GM18498 (cell line): ENCODE results near the gene NUAK1.

Source experiments
- ATAC-seq: cut with Tn5 transposase; IDR thresholded peaks from one replicate; pipeline ENCODE4 v1.9.1; 2021; ENCODE audit warnings: mild to moderate bottlenecking, moderate library complexity; ENCODE audit not compliant: unreplicated experiment

Gene NUAK1

GRCh38 chr12:106085213-106085612 is 53.5 kb downstream of the NUAK1 start:
- ATAC-seq: no peak

DNA sequence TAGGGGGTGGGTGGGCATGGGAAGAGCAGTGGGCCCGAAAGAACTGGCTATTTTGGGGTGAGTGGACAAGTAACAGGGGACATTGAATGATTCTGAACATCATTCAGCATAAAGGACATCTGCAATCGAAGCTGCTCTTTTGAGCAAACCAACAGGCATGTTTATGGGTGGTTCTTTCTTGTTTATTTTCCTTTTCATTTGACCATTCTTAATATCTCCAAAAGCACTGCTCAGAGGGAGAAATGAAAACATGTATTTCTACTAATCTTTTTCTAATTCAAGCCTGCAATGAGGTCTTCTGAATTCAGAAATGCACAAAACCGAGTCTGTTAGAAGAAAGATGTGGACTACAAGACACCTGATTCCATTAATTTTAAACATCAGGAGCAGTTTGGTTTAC is 54.0 kb downstream of the NUAK1 start:
- no peak for ATAC-seq

- no peak for ATAC-seq
These were observed 54.6 kb downstream of the NUAK1 start for GRCh38 chr12:106084014-106084671.

- no peak for ATAC-seq
These were observed 56.3 kb downstream of the NUAK1 start for GRCh38 chr12:106082216-106083175.

DNA sequence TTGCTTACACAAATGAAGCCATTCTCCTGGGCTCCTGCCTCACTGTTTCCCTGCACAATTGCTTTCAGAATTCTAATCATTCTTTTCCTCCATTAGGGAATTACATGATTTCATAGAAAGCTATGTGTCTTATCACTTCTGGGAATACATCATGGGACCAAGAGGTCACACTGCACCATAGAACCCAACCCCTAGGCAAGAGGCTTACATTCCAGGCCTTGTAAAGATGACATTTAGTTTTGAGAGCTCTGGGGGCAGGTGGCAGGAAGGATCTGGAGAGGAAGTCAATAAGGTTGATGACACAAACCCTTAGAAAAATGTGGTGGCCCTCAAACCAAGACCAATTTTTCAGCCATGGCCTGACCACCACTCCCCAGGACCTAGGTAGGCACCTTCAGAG is 57.1 kb downstream of the NUAK1 start:
- ATAC-seq: no peak

- ATAC-seq: no peak
These were observed 58.0 kb downstream of the NUAK1 start for GRCh38 chr12:106080791-106081170.

DNA sequence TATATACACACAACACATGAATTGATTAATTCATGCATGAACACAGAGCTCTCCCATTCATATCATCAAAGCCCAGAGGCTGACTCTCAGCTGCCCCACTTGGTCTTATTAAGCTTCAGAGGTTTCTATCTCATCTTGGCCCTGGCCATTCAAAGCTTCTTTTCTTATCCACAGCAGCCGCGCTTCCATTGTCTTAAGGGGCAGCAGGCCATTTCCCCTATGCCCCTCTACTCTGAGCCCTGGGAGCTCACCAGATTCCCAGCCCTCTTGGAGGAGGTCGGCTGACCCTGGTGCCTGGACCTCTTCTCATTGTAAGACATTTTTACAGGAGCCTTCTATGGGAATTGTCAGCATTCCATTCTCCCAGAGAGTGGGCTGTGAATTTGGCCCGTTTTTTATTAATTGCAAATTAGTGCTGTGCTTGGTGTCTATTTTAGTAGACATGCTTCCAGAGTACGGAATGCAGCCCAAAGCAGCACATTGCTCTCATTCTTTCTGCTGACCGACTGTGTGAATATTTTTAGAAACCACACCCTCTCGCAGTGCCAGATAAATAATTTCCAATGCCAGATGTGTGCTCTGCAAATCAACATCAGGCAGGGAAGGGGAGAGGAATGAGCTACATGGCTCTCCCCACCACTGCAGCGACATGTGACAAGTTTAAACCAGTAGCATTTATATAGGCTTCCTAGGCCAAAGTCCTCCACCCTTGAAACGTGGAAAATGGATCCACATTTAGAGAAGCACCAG is 58.5 kb downstream of the NUAK1 start:
- no peak for ATAC-seq

GRCh38 chr12:106079148-106079738 is 59.5 kb downstream of the NUAK1 start:
- no peak for ATAC-seq

- no peak for ATAC-seq
These were observed 60.3 kb downstream of the NUAK1 start for GRCh38 chr12:106078358-106079010.

GRCh38 chr12:106074706-106075392 is 63.9 kb downstream of the NUAK1 start:
- no peak for ATAC-seq

- ATAC-seq: no peak
These were observed 64.4 kb downstream of the NUAK1 start for GRCh38 chr12:106074361-106074705.

GRCh38 chr12:106073179-106073578 is 65.6 kb downstream of the NUAK1 start:
- ATAC-seq: no peak

DNA sequence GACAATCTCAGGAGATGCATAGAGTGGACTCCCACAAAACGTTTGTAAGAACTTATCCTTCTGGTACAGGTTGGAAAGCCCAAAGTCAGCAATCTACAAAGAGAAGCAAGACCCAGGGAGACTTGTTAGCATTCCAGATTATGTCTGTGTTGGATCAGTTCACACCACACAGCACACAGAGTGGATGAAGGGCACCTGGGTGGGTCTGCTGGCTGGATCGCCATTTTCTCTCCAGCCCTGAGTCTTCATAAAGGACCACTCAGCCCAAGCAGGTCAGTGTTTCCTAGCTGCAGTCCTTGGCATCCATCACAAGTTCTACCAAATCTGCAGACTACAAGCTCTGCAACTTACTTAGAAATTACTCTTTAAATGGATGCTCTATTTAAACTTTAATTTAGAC is 66.0 kb downstream of the NUAK1 start:
- no peak for ATAC-seq

DNA sequence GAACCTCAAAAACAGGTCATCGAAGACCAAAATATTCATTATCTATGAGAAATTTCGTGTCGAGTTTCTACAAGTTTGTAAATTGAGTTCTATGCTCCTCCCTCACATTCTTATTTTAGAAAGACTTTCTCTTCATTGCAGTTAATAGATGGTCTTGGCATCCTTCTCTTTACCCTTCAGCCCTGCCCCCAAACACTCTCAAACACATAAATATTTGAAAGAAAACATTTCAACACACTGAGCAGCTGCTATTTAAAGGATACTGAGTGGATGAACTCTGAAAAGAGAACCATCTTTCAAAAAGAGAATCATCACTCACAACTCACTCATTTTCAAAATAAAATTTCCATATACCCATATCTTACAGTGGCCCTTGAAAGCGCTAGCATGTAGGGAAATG is 67.1 kb downstream of the NUAK1 start:
- no peak for ATAC-seq

DNA sequence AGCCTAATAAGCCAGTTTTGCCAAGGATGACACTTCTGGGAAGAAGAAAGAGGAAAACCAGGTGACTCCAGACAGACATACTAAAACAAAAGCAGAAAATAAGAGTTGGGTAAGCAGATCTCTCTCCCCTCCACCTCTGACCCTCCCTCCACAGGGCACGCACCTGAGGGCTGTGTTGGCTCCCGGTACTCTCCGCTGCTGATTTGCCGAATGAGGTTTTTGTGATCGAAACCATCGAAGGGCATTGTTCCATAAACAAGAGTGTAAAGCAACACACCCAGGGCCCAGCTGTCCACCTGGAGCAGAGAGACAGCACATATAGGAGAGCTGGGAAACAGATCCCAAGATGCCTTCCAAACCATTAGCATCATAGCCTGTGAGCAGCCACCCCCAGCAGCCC is 68.1 kb downstream of the NUAK1 start:
- no peak for ATAC-seq

DNA sequence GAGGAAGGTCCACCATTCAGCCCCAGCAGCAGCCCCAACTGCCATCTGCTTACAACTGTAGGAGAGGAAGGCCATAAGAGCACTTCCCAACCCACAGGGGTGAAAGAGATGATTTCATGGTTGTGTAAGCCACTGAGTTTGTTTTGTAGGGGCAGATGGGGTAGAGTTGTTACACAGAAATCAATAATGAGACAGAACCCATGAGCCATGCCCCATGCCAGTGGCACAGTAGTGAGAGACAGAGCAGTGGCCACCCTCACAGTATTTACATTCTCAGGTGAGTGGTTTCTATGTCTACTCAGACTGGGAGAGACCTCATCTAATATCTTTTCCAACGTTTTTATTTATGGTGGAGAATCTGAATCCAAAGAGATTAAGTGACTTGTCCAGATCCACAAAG is 68.6 kb downstream of the NUAK1 start:
- ATAC-seq: no peak

DNA sequence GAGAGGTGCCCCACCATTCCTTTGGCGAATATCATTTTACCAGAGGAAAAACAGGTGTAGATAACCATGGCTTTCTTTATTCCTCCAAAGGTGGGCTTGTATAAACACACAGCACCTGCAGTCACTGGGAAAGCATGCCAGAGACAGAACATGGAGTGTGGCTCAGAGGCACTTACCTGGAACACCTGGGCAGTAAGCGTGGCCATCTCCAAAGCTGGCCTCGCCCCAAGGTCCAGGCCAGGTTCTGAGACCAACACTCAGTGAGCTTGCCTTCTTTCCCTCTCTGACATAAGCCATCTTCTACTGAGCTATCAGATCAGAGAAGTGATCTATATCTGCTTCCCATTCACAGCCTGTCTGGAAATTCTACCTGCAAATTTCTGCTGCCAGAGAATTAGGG is 70.5 kb downstream of the NUAK1 start:
- no peak for ATAC-seq

- ATAC-seq: no peak
These were observed 71.0 kb downstream of the NUAK1 start for GRCh38 chr12:106067606-106068205.

DNA sequence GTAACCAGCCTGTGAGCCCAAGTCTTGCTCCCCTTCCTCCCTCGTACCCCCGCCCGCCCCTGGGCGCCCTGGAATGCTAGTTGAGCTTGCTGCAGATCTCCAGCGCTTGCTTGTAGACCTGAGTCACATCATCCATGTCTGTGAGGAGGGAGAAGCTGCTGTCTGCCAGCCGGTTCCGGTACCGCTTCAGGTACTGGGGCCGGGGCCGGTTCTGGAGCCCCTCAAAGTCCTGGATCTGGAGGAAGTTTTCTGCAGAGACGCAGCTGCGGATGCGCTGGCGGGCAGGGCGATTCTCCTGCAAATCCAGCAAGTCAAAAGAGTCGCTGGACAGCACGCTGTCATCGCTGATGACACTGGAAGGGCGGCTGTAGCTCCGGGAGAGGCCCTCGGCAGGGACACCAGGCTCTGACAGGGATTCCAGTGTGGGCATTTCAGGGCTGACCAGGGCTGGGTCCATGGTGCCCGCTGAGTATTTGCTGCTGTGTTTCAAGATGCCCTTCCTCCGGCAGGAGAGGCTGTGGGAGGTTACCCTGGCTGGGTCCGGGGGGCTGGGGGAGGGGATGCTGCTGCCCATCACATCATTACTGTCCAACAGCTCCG is 71.9 kb downstream of the NUAK1 start:
- no peak for ATAC-seq
